Lung (tissue), 12 donors: ENCODE results near the gene NLRP11. TPM values are rescaled to one million over a fixed set of nuclear protein-coding genes. Genes with fewer than 3 reads are reported as not detected.

Source experiments
- ATAC-seq: fragments of 200-7000 bp; cut with Tn5 transposase; one replicate; pipeline ENCODE4 v1.9.1; 2020; ENCODE audit warnings: moderate number of reproducible peaks; ENCODE audit not compliant: insufficient read depth, low FRiP score
- DNase-seq, 3 donors: peaks; one replicate each; pipeline ENCODE4 v3.0.0-alpha.2; 2013 to 2017
- H3K27ac ChIP-seq, 2 donors: one replicate each; pipeline ENCODE4 v1.5.1; 2013; ENCODE audit warnings: mild to moderate bottlenecking in 2 of 2, moderate library complexity in 2 of 2, control low read depth in 1 of 2, inconsistent platforms in 1 of 2, low read depth in 1 of 2, low read length in 1 of 2
- H3K27me3 ChIP-seq, 3 donors: one replicate each; pipeline ENCODE4 v1.5.1; 2013; ENCODE audit warnings: low read length in 2 of 3; ENCODE audit not compliant: control insufficient read depth in 3 of 3, insufficient read depth in 3 of 3
- H3K36me3 ChIP-seq, 4 donors: one replicate each; pipeline ENCODE4 v1.5.1; 2013; ENCODE audit warnings: low read length in 4 of 4, mild to moderate bottlenecking in 1 of 4, moderate library complexity in 1 of 4; ENCODE audit not compliant: control insufficient read depth in 4 of 4, insufficient read depth in 4 of 4
- H3K4me1 ChIP-seq, 5 donors: one replicate each; pipeline ENCODE4 v1.5.1; 2013; ENCODE audit warnings: low read length in 5 of 5, mild to moderate bottlenecking in 2 of 5, moderate library complexity in 1 of 5; ENCODE audit not compliant: control insufficient read depth in 5 of 5, insufficient read depth in 5 of 5
- H3K4me3 ChIP-seq: one replicate; pipeline ENCODE4 v1.5.1; 2013; ENCODE audit warnings: mild to moderate bottlenecking, control low read depth, moderate library complexity
- H3K9ac ChIP-seq, 2 donors: one replicate each; pipeline ENCODE4 v1.5.1; 2013; ENCODE audit warnings: low read length in 2 of 2, control low read depth in 1 of 2; ENCODE audit not compliant: insufficient read depth in 1 of 2
- H3K9me3 ChIP-seq, 4 donors: one replicate each; pipeline ENCODE4 v1.5.1; 2013; ENCODE audit warnings: low read length in 3 of 4, mild to moderate bottlenecking in 1 of 4, moderate library complexity in 1 of 4; ENCODE audit not compliant: control insufficient read depth in 4 of 4, insufficient read depth in 3 of 4
- CTCF ChIP-seq: IDR thresholded peaks from 2 replicates; pipeline ENCODE4 v1.5.1; 2012; ENCODE audit warnings: mild to moderate bottlenecking; ENCODE audit errors: control extremely low read depth, extremely low read depth
- WGBS, 2 donors: extraction: QIAGEN DNeasy Blood & Tissue Kit; methylation state at CpG; one replicate each; pipeline ENCODE4 v1.1.7; 2013; 5-methylcytosine and 5-hydroxymethylcytosine counted together
- polyA plus RNA-seq, 2 donors: library from polyadenylated mRNA; stranded (reverse); fragments of 200-250 nt; gene quantifications; one replicate each; pipeline ENCODE4 v1.2.1, GENCODE V29; 2013
- total RNA-seq, 2 donors: library from RNA; depleted of rRNA in 1 of 2; stranded (reverse); fragments of >200 nt in 1 of 2; gene quantifications; one replicate each; pipeline ENCODE4 v1.2.1, GENCODE V29; 2014 to 2021
- donor health status: control.
- donor health status: control.
- donor health status: Bipolar disorder and iron deficiency.
- donor health status: healthy.
- donor health status: DM: yes; HTN: yes; CAD: no.

The NLRP11 gene
- total and polyA plus RNA-seq, 4 donors, result not detected

GRCh38 chr19:55820037-55820436 lies 11.8 kb downstream of the NLRP11 start:
- no peak overlapping the region for H3K9ac ChIP-seq
- H3K4me1 ChIP-seq, result no peaks in the 10 kb centered on the region
- no peaks in the 10 kb centered on the region for H3K27me3 ChIP-seq
- TF ChIP-seq CTCF, result no peak
- H3K4me3 ChIP-seq, result no peak overlapping the region
- no peaks in the 10 kb centered on the region for H3K36me3 ChIP-seq
- DNase-seq (no peak), ATAC-seq (no peak)
- 85 to 92% methylated on average over 3 of the region's 3 CpGs for WGBS, 2 donors
- peaks cover 0 to 3% (median 1%) of the 10 kb centered on the region in 4 donors for H3K9me3 ChIP-seq
- no peak overlapping the region for H3K27ac ChIP-seq

DNA sequence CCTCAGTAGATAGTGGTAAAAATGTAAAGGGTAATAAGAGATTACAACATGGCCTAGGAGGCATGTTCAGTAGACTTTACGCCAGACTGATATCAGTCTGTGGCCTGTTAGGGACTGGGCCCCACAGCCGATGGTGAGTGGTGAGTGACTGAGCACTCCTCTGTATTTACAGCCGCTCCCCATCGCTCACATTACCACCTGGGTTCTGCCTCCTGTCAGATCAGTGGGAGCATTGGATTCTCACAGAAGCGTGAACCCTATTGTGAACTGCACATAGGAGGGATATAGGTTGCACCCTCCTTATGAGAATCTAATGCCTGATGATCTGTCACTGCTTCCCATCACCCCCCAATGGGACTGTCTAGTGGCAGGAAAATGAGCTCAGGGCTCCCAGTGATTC lies 17.9 kb downstream of the NLRP11 start:
- Histone ChIP-seq H3K4me3 (no peak overlapping the region), H3K9me3 (peaks cover 0 to 9% (median 2%) of the 10 kb centered on the region in 4 donors), H3K36me3 (no peaks in the 10 kb centered on the region), H3K4me1 (peaks cover 0 to 2% (median 0%) of the 10 kb centered on the region in 5 donors), H3K27ac (no peak overlapping the region), H3K27me3 (no peaks in the 10 kb centered on the region), H3K9ac (no peak overlapping the region)
- no peak for ATAC-seq
- no peak for TF ChIP-seq CTCF
- 93% methylated on average over 5 of the region's 5 CpGs for WGBS, 2 donors
- no peak for DNase-seq

DNA sequence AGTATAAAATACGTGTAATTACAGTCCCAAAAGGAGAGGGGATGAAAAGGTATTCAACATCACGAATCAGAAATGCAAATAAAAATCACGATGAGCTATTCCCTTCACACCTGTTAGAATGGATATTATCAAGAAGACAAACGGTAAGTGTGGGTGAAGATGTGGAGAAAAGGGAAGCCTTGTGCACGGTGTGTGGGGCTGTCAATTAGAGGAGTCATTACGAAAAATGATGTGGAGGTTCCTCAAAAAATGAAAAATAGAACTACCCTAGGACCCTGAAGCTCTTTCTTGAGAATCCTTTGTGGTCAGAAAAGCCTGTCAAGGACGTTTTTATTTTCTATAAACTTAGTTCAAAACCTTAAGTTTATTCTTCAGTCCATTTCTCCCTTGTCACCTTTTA lies 19.4 kb downstream of the NLRP11 start:
- Histone ChIP-seq H3K4me3 (no peak overlapping the region), H3K27ac (no peak overlapping the region), H3K9me3 (peaks cover 0 to 9% (median 2%) of the 10 kb centered on the region in 4 donors), H3K9ac (no peak overlapping the region), H3K27me3 (no peaks in the 10 kb centered on the region), H3K4me1 (peaks cover 0 to 2% (median 0%) of the 10 kb centered on the region in 5 donors), H3K36me3 (no peaks in the 10 kb centered on the region)
- 52 to 61% methylated on average over 7 of the region's 7 CpGs for WGBS, 2 donors
- TF ChIP-seq CTCF, result no peak
- ATAC-seq, result no peak
- DNase-seq, result no peak

GRCh38 chr19:55811340-55811739 lies 20.5 kb downstream of the NLRP11 start:
- Histone ChIP-seq H3K27ac (no peak overlapping the region), H3K4me3 (no peak overlapping the region), H3K9me3 (peaks cover 0 to 9% (median 2%) of the 10 kb centered on the region in 4 donors), H3K4me1 (peaks cover 0 to 2% (median 0%) of the 10 kb centered on the region in 5 donors), H3K27me3 (no peaks in the 10 kb centered on the region), H3K36me3 (no peaks in the 10 kb centered on the region), H3K9ac (no peak overlapping the region)
- ATAC-seq, result no peak
- no peak for TF ChIP-seq CTCF
- WGBS, 2 donors, result 72 to 84% methylated on average over 3 of the region's 3 CpGs
- DNase-seq, result no peak
